Hematopoietic multipotent progenitor cell treated with erythropoietin and hydrocortisone succinate and interleukin-3 and kit ligand, for 17 days (in vitro differentiated cells): ENCODE measurements around the gene KCNT1.

Experiments used
- DNase-seq: peaks from one replicate; pipeline ENCODE4 v3.0.0-alpha.2; 2015; ENCODE audit warnings: low spot score

Gene KCNT1

GRCh38 chr9:135699440-135699839 lies 2.5 kb upstream of the KCNT1 start, which contains the start of gene SOHLH1:
TSS of gene SOHLH1 (minus strand) at chr9:135699481. CDS start at chr9:135699467, 14 bp downstream.
- no peak for DNase-seq

DNA sequence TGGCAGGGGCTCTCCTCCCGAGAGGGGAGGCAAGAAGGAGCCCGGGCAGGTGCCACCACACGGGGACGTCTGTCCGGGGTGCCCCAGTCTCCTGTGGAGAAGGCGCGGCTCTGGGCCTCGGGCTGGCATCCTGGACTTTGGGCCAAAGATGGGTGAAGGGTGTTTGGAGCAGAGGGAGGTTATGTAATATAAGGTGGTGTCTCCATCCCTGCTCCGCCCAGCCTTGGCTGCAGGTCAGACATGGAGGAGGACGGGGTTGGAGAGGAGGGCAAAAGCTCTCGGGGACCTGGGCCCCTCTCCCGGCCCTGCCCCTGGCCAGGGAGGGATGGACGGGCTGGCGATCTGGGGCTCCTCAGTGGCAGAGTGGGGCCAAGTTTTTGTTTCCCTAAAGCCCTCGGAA lies 1.5 kb upstream of the KCNT1 start:
- DNase-seq: no peak

DNA sequence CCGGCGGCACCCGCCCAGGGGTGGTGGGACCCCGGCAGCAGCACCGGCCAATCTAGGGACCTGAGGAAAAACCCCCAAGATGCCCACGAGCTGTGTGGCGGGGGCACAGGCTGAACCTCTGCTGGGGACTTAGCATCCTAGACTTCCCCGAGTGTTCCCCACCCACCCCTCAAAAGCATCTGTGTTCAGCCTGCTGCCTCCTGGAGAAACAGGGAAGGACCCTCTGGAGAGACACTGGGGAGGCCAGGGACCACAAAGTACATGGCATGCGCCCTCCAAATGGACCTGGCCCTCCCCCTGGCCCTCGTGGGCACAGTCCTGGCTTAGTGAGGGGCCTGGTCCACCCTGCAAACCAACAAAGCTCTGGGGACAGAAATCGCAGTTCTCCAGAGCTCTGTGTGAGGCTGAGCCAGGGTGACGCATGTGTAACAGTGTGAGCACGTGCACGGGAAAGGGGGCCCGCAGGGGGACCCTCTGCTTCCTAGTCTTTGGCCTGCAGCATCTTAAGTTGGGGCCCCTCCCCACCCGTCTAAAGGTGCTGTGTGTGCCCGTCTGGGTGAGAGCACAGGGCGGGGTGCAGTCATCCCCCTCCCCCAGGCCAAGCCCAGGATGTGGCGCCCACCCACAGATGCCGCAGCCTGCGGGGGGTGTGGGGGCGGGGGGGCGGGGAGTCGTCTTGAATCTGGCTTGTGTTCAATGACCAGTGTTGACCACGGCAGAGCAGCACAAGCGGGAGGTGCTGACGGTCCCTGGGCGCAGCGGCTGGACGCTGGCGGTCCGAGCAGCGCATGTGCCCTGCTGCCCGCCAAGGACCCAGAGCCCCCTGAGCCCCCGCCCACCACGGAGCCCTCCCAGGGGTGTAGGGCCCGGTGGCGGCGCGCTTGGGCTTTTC lies 672 bp upstream of the KCNT1 start:
- DNase-seq: no peak

- DNase-seq: no peak
Observed at GRCh38 chr9:135703726-135704125, 1.7 kb downstream of the KCNT1 start.

DNA sequence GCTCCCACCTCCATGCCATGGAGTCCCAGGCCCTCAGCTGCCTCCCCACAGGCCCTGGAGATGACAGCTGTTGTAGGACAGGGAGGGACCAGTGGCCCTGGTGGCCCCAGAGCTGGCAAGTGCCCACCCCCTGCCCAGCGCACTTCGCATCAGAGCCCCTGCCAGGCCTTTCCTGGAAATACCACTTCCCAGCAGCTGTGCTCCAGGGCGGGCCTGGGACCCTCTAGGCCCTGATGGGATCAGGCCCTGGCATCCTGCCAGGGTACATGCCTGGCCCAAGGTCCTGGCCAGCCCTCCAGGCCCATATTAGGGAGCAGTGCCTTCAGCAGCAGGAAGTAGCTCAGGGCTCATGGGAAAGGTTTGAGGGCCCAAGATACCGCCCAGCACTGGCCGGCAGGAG lies 2.5 kb downstream of the KCNT1 start:
- no peak for DNase-seq

DNA sequence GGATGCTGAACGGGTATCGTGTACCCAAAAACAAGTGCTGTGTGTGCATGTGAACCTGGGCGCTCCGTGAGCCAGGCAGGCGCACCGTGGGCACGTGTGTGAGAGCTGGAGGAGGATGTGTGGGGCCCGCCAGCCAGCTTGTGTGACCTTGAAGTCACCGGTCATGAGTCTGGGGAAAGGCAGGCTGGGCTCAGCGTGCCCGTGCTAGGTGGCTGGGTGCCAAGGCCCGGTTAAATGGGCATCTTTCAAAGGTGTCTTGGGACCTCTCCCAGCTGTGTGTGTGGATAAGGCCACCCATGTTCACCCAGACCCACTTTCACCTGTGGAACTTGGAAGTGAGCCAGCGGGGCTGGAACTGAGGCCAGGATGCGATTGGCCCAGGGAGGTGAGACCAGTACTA lies 3.4 kb downstream of the KCNT1 start:
- no peak for DNase-seq

DNA sequence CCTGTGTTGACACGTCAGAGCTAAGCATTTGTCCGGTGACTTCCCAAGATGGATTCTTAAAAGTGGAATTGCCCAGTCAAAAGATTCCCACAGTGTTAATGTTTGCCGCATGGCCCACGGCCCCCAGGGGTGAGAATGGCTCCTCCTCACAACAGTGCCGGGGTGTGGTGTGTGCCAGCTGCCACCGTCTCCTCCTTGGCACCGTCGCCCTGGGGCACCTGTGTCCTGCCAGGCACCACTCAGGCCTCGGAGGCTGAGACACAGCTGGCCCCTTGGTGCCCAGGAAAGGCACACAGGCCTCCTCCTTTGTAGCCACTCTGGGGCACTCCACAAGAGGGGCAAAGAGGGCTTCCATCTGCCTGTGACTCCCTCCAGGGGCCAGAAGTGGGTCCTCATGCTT lies 4.3 kb downstream of the KCNT1 start:
- no peak for DNase-seq

DNA sequence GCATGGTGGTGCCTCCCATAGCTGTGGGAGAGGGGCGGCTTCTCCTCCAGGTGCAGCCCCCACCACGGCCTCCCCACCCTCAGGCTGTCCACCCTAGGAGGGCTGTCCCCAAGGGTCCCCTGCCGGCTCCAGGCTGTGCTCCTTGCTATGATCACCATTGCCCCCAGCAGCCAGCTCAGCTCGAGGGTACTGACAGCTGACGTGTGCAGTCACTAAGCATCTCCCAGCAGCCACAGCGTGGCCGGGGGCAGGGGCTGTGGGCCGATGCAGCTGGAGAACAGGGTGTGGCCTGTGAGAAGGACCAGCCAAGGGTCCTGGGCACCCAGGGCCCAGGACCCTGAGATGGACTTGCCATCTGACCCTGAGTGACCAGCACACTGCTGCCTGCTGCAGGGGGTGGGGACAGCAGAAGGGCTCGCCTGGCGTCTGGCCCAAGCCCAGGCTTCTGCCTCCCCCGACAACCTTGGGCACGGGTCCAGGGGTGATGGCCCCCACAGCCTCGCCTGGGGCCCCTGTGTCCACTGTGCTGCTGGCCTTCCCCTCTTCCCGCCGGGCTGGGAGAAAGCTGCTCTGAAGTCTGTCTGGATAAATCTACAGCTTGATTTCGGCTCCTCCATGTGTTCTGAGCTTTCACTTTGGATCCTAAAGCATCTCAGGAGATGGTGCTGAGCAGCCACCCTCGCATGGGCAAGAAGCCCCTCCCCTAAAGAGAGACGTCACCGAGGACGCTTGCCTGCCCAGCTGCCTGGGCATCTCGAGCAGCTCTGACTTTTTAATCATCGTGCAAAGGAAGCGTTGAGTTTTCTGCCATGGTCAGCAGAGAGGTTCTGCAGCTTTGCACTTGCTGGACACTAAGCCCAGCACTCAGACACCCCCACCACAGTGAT lies 5.5 kb downstream of the KCNT1 start:
- no peak for DNase-seq

DNA sequence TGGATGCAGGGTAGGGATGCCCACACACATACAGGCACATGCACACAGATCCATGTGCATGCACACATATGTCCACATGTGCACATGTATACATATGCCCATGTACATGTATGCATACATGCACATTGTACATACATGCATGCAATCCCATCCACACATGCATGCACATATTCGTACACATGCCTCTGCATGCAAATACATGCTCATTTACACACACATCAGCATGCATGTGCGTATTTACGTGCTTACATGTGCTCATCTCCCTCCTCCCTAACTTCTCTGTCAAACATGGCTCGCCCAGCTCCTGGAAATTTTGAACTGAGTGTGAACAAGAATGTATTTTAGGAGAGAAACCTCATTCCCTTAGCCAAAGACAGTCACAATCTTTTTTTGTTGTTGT lies 6.2 kb downstream of the KCNT1 start:
- DNase-seq: no peak

GRCh38 chr9:135711391-135711790 lies 9.4 kb downstream of the KCNT1 start:
- DNase-seq: no peak

DNA sequence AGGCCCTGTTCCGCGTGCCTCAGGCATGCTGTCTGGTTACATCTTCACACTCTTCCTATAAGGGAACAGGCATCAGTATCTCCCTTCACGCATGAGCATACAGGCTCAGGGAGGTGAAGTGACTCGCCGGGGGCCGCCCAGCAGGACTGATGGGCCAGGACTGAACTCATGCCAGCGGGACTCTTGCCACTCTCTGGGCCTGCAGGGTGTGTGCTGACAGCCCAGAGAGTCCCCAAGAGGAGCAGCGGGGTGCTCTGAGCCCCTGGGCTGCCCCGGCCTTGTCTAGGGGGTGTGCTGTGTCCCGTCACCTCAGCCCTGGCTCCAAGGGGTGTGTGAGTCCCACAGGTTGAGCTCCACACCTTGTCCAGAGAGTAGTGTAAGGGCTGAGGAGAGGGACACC lies 9.9 kb downstream of the KCNT1 start:
- DNase-seq: no peak

DNA sequence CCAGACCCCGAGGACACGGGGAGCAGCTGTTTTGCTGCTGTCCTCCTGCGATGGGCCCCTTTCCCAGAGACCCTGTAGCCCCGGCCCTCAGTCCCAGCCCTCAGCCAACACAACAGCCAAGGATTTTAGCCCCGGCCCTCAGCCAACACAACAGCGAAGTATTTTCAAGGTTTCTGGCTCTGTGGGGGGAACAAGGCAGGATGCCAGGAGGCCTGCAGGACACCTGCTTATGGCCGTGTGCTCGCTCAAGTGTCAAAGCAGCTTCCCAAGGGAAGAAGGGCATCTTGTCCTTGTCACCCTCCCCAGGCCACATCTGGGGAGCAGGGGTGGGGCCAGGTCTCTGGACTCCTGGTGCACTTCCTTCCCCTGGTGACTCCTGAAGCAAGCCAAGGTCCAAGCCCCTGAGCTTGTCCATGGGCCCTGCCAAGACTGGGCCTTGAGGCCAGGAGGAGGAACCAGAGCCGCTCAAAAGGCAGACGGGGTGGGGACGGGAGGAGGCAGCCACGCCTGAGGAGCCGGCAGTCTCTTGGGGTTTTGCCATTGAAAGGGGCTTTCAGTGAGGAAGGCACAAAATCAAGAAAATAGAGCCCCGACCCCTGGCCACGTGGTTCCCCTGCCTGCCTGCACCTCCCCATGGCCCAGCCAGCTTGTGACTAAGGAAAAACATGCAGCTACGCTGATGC lies 10.8 kb downstream of the KCNT1 start:
- no peak for DNase-seq

- no peak for DNase-seq
Observed at GRCh38 chr9:135714242-135715055, 12.5 kb downstream of the KCNT1 start.

- no peak for DNase-seq
Observed at GRCh38 chr9:135715056-135715595, 13.1 kb downstream of the KCNT1 start.

GRCh38 chr9:135716045-135716444 lies 14.1 kb downstream of the KCNT1 start:
- DNase-seq: no peak

DNA sequence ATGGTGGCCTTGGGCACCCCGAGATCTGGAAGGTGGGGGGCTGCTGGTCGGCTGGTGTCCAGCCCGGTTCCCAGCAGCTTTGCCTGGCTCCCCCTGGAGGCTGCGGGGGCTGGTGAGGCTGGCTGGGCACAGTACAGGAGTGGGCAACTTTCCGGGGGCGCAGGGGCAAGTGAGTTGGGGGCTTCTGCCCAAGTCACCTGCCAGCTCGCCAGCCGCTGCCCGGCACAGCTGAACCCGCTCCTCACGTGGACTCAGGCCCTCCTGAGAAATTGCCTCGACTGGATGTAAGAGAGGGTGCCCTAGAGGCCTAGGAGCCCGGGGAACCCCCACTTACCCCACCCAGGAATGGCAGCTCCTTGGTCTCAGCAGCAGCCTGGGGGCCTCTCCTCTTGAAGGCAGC lies 15.4 kb downstream of the KCNT1 start:
- DNase-seq: no peak

DNA sequence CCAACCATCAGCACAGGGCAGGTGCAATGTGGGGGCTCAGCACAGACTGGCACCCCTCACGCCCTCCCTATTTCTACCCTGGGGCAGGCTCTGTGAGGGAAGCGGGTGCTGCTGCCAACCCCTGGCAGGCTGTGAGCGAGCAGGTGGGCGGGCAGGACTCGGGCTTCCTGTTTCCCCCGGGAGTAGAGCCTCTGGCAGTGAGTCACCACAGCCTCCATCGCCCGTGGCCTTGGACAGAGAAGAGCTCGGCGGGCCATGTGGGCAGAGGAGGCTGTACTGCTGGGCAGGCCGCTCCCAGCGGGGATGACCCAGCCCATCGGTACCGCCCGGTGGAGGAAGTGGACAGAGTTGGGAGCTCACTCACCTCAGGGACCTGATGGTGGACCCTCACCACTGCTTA lies 16.6 kb downstream of the KCNT1 start:
- DNase-seq: no peak

GRCh38 chr9:135719472-135719871 lies 17.5 kb downstream of the KCNT1 start:
- no peak for DNase-seq

DNA sequence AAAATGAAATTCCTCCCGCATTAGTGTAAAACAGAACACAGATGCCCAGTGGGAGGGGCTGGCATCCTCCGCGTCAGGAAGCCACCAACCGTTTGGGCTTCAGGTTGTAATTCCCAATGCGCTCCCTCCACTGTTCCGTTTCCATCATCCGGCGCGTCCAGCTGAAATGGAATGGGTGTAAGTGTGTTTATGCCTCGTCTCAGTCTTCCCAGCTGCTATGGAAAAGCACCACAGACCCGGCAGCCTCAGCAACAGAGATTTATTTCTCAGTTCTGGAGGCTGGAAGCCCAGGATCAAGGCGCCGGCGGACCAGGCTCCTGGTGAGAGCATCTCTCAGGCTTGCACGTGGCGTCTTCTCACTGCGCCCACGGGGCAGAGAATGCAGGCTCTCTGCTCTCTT lies 20.4 kb downstream of the KCNT1 start:
- no peak for DNase-seq

DNA sequence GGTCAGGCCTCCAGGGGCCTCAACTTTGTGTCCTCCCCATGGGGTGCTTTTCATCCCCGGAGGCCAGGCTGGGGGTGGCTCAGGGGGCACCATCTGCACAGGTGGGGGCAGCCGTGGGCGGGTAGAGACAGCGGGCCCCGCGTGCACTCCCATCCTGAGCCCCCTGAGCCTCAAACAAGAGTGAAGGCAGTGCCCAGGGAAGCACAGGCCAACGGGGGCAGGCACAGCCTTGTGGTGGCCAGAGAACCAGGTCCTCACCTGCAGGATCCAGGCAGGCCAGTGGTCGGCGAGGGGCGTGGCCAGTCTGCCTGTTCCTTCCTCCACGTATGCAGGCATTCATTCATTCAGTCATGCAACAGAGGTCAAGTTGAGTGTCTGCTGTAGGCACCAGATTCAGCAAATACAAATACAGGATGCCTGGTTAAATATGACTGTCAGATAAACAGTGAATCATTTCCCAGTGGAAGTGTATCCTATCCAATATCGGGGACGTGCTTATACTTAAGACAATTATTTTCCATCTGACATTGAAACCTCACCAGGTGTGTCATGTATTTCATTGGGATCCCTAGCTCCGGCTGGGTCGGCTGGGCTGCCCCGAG lies 22.3 kb downstream of the KCNT1 start:
- no peak for DNase-seq
